Activated CD8-positive, alpha-beta memory T cell treated with anti-CD3 and anti-CD28 coated beads for 1 hour (primary cell): ENCODE data around the gene CSNK2A1.
A peak's percentile ranks its signal among the peaks of the same experiment; 100 is the strongest.
"Not testable (repeated sequence)": the region's sequence is repeated elsewhere in the genome, so short reads cannot be mapped to it uniquely, and the experiment has no call there.

Source experiments
- DNase-seq, 2 donors: peaks; one replicate each; pipeline ENCODE4 v3.0.0-alpha.2; 2020; ENCODE audit warnings: low read depth in 1 of 2; ENCODE audit errors: extremely low read depth in 1 of 2

CSNK2A1 gene

DNA sequence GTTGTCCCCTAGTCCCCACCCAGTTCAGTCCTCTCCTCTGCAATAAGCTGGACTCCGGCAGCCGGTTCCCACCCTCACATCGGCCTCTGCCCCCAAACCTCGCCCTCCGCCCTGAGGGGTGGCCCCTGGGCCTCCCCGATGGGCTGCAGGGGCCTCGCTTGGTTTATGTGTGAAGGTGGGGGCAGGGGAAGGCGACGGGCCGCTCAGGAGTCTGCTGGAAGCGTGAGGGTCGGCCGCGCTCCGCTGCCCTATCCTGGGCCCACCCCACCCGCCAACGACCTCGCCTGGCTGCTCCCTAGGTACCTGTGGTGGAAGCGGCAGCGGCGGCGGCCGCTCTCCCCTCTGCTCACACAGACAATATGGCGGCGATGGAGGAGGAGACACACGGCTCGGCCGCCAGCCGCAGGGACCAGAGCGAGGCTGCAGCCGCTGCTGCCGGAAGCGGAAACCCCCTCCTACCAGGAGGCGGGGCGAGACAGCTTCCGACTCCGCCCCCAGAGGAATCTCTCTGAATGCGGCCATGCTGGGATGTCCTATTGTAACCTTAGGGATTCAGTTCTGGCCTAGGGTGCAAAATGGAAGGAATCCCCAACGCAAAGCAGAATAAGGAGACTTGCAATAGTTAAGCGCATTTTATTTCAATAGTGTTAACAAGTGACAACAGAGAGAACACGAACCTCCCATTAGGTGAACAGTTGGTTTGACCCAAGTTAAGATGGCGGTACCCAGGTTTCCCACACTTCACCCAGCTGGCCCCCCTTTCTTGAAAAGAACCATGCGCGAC lies at the start of gene CSNK2A1:
CSNK2A1 (minus strand) TSS at position 422 of the 784 bp plus-strand sequence. CDS start 35,239 bp downstream, outside the sequence.
- peak; percentile 87 to 96 for DNase-seq

DNA sequence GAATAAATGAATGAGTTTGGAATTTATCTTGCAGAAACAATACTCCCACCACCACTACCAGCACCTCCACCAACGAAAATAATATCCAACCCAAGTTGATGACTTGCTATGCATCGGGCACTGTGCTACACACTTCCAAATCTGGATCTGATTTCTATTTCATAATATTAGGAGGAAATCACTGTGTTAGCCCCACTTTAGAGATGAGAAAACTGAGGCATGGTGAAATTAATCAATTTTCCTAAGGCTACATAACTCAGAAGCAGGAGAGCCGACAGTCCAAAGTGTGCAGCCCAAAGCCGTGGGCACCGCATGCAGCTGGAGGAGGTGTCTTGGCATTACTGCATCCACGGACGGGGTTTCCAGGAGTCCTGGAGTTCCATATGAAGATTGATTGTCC lies 48.9 kb upstream of the CSNK2A1 start:
- DNase-seq, result no peak

DNA sequence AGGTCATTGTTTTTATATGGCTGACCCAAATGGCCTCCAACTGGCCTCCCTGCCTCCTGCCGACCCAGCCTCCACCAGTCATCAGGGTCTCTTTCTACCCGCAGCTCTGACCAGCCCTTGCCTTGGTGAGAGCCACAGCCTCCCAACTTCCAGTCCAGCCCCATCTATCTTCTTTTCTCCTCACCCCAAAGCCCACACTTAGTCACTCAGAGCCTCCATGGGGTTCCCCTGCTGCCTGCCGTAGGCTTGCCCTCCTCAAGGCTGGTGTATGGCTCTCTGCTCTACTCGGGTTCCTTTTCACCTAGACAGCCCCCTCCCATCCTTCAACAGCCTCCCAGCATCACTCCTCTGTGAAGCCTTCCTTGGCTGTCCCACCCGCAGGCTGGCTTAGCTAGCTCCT lies 48.4 kb upstream of the CSNK2A1 start:
- no peak for DNase-seq

GRCh38 chr20:588932-589672 lies 45.5 kb upstream of the CSNK2A1 start:
- DNase-seq, result no peak

DNA sequence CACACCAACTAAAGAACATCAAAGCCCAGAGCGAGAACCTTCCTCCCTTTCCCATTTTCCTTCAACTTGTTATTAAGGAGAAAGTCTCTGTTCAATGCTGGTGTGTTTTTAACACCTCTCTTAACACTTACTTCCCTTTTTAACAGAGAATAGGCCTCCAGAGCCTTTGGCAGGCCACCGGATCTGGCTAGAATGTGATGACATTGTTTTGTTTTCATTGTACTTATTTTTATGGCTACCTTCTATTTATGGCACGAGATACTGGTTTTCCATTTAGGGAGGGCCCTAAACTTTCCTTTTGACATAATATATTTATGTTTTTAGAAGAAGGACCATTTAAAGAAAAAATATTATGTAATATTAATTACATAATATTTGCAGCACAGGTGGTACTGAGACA lies 44.9 kb upstream of the CSNK2A1 start:
- DNase-seq, result no peak

GRCh38 chr20:584971-585301 lies 41.3 kb upstream of the CSNK2A1 start:
- DNase-seq, result no peak

GRCh38 chr20:584161-584970 lies 40.8 kb upstream of the CSNK2A1 start:
- DNase-seq, result no peak

DNA sequence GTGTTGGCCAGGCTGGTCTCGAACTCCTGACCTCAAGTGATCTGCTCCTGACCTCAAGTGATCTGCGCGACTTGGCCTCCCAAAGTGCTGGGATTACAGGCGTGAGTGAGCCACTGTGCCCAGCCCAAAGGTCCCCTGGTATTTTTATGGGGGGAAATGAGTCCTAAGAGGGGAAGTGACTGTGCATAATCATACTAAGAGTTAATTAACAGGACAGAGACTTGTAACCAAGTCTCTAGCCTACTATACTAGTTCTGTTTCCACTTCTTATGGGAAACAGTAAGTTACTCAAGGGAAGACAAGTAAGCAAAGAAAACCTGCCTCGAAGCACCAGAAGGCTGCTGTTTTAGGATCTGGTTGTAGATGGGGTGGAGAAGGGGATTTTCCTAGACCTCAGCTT lies 38.6 kb upstream of the CSNK2A1 start:
- DNase-seq, result no peak

DNA sequence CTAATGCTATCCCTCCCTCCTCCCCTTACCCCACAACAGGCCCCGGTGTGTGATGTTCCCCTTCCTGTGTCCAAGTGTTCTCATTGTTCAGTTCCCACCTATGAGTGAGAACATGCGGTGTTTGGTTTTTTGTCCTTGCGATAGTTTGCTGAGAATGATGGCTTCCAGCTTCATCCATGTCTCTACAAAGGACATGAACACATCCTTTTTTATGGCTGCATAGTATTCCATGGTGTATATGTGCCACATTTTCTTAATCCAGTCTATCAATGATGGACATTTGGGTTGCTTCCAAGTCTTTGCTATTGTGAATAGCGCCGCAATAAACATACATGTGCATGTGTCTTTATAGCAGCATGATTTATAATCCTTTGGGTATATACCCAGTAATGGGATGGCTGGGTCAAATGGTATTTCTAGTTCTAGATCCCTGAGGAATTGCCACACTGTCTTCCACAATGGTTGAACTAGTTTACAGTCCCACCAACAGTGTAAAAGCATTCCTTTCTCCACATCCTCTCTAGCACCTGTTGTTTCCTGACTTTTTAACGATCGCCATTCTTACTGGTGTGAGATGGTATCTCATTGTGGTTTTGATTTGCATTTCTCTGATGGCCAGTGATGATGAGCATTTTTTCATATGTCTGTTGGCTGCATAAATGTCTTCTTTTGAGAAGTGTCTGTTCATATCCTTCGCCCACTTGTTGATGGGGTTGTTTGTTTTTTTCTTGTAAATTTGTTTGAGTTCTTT lies 35.5 kb upstream of the CSNK2A1 start:
- not testable (repeated sequence) for DNase-seq

DNA sequence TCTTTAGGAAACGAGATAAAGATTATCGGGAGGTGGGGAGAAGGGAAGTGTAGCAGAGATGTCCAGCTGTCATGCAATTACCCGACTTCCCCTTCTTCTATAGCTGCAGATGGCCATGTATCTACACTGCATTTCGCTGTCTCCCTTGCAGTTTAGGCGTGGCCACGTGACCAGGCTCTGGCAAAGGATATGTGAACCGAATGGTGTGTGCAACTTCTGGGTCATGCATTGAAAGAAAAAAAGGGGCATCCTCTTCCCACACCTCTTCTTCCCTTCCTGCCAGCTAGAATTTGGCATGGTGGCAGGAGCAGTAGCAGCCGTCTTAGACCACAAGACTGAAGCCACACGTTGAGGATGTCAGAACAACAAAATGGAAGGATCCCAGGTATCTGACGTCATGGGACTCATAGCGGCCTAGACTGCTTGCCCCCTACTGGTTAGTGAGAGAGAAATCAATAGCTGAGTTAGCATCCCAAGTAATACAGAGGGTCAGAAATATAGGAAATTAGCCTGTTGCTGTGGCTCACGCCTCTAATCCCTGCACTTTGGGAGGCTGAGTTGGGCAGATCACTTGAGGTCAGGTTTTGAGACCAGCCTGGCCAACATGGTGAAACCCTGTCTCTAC lies 33.7 kb upstream of the CSNK2A1 start:
- DNase-seq, result no peak

DNA sequence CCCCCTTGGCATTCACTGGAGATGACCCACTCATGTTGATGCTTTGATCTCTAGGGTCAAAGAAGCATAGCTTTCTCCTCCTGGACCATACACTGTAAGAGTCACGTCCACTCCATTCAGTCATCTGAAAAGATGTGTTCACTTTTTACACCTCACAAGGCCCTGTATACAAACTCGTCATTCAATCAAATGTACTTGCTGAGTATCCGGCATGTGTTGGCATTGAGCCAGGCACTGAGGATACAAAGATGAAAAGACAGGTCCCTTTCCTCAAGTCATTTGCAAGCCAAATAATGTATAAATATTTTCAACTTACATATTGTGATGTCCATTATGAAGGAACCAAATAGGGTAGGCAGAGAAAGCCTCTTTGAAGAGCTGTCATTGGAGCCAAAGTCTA lies 32.6 kb upstream of the CSNK2A1 start:
- DNase-seq, result no peak

DNA sequence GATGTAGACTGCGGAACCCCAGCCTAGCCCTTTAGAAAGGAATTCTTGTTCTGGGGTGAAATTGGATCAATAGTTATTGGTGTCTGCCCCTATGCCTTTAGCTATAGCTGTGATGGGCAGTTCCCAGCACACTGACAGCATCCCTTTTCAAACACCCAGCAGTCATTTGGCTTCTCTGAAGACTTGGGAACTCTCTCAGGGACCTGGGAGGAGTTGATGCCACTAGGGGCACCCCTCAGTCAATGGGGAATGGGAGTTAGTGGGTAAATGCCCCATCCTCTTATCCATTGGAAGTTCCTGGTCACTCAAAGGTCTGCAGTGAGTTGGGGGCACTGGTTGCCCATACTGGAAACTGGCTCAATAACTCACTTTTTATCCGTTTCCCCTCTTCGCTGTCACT lies 31.6 kb upstream of the CSNK2A1 start:
- DNase-seq, result no peak

- DNase-seq, result no peak
Measured at GRCh38 chr20:574297-574942, 30.8 kb upstream of the CSNK2A1 start.

DNA sequence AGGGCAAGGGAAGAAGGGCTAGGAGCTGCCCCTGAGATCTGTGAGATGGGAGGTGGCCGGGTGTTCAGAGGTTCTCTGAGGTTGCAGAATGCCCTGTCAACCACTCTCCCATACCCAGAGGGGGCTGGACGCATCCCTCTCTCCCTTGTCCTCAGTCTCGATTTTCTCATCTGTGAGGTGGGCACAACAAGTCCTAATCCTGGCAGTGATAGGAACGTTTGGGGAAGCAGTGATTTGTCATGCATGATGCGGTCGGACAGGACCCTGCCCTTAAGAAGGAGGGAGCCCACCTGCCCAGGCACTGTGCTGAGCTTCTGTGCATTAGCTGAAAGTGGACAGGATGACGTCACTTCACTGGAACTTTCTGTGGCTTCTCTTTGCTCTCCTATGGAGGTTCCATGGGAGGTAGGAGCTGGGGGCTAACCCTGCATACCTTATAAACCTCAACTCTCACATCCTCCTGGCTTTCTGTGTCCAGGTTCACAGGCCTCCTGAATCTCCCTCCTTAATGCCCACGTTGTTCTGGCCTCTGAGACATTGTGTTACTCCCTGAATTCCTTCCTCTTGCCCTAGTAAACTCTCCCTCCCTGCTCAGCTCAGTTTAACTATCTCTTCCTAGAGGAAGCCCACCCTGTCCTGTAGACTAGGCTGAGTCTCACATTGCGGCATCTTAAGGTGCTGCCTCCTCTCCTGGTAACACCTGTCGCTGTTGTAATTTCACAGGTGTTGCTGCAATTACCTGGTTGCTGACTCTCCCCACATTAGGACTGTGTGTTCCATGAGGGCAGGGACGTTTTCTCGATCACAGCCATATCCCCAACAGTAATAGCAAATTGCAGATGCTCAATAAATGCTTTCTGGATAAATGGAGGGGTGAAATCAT lies 30.1 kb upstream of the CSNK2A1 start:
- no peak for DNase-seq

- DNase-seq, result no peak
Measured at GRCh38 chr20:572727-573126, 29.1 kb upstream of the CSNK2A1 start.

GRCh38 chr20:571754-572441 lies 28.3 kb upstream of the CSNK2A1 start:
- no peak for DNase-seq

GRCh38 chr20:568673-569415 lies 25.3 kb upstream of the CSNK2A1 start:
- no peak for DNase-seq
